Esophagus squamous epithelium (tissue), 4 donors: Measurements from ENCODE around the gene RASGEF1C.

Source experiments
- CTCF ChIP-seq, 6 experiments: fragments of 450-650 bp in 4 of 6; fragments of 200-600 bp in 2 of 6; sonication (generic) in 2 of 6; IDR thresholded peaks; one replicate each; pipeline ENCODE4 v1.5.1; 2016 to 2019; ENCODE audit warnings: antibody characterized with exemption in 6 of 6, mild to moderate bottlenecking in 4 of 6, moderate library complexity in 4 of 6
- POLR2A ChIP-seq, 4 donors: fragments of 450-650 bp; IDR thresholded peaks; one replicate each; pipeline ENCODE4 v1.6.1; 2017; ENCODE audit warnings: antibody characterized with exemption in 4 of 4, mild to moderate bottlenecking in 4 of 4, moderate library complexity in 3 of 4

GRCh38 chr5:180161420-180162303, 47.3 kb downstream of the RASGEF1C start:
- TF ChIP-seq CTCF (IDR thresholded peaks at IDR 0.05) (no peak), POLR2A (IDR thresholded peaks at IDR 0.05) (no peak)
